IPS-15b (cell line): ENCODE measurements around the gene WNT6.

Source experiments
- H3K27me3 ChIP-seq: one replicate; pipeline ENCODE4 v1.6.1; 2013; ENCODE audit warnings: low read length; ENCODE audit not compliant: control insufficient read depth, insufficient read depth
- H3K36me3 ChIP-seq: one replicate; pipeline ENCODE4 v1.6.1; 2013; ENCODE audit warnings: low read length; ENCODE audit not compliant: control insufficient read depth, insufficient read depth
- H3K4me1 ChIP-seq: one replicate; pipeline ENCODE4 v1.6.1; 2013; ENCODE audit warnings: mild to moderate bottlenecking, low read length; ENCODE audit not compliant: control insufficient read depth, insufficient read depth
- H3K4me3 ChIP-seq: one replicate; pipeline ENCODE4 v1.5.1; 2013; ENCODE audit warnings: low read depth, low read length
- H3K9ac ChIP-seq: one replicate; pipeline ENCODE4 v1.6.1; 2013; ENCODE audit warnings: low read depth, mild to moderate bottlenecking, low read length
- H3K9me3 ChIP-seq: one replicate; pipeline ENCODE4 v1.6.1; 2013; ENCODE audit warnings: mild to moderate bottlenecking, low read length; ENCODE audit not compliant: control insufficient read depth, insufficient read depth

WNT6 gene

DNA sequence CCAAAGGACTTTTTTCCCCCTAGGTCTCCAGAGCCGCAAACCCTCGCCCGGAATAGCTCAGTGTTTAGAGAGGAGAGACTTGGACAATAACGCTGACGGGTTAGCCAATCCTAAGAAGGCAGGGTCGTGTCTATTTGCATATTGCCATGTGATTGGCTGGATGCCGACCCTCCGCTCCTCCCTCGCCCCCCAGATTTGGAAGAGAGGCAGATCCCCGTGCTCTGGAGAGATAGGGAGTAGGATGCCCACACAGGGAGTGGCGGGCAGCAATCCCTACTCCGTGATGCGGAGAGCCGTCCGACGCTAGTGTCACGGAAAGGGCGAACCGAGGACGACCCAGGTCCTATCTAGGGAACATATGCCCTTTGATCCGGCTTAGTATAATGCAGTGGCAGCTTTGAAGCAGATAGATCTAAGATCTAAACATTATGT lies 1.4 kb downstream of the WNT6 start:
- Histone ChIP-seq H3K36me3 (no peaks in the 10 kb centered on the region), H3K9me3 (no peaks in the 10 kb centered on the region), H3K4me1 (peaks cover 9% of the 10 kb centered on the region), H3K27me3 (peaks cover 90% of the 10 kb centered on the region), H3K4me3 (no peak overlapping the region), H3K9ac (no peak overlapping the region)

DNA sequence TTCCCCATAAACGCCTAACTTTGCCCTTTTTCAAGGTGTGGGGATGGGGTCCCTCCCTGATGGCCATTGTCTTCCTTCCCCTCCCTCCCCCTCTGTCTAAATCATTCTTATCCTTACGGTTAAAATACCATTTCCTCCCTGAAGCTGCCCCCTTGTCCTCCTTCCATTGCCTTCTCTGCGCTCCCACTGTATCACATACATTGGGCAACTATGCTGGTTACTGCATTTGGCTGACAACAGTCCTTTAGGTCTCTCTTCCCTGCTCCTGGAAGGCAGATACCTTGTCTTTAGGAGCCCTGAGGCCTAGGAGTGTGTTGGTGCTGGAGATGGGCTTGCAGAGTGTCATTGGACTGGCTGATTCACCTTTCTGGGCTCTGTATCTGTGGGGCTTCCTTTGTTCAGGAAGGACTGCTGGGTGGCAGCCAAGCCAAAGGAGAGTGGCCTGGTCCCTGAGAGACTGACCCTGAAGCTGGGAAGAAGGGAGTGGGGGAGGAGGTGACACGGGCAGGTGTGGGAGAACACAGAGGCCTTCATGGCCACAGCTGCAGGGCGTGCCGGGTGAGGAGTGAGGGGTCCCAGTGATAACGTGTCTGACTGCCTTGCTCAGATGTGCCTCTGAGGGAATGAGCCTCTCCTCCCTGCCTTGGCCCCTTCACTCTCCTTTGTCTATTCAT lies 2.2 kb downstream of the WNT6 start:
- Histone ChIP-seq H3K36me3 (no peaks in the 10 kb centered on the region), H3K9me3 (no peaks in the 10 kb centered on the region), H3K4me3 (peak overlapping the region; percentile 24), H3K27me3 (peaks cover 90% of the 10 kb centered on the region), H3K9ac (no peak overlapping the region), H3K4me1 (peaks cover 7% of the 10 kb centered on the region)

DNA sequence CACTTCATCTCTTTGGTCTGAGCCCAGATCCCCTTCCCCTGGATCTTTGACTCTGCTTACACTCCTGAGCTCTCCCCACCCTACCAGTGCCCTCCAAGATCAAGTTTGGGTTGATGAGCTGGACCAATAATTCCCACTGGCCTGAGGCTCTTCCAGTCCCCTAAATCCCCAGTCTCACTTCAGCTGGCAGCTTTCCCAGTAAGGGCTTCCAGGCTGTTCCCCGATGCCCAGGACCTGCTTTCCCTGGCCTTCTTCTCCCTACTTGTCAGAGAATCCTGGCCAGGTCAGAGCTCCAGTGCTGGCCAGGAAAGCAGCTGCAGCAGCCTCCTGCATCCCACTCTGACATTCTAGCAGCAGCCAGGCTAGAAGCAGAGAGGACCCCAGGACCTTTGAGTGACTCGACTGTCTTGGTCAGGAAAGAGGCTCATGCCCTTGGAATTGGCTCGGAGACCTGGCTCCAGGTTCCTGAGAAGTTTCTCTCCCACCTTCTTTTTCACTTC lies 3.5 kb downstream of the WNT6 start:
- H3K4me3 ChIP-seq = no peak overlapping the region
- peaks cover 90% of the 10 kb centered on the region for H3K27me3 ChIP-seq
- no peak overlapping the region for H3K9ac ChIP-seq
- no peaks in the 10 kb centered on the region for H3K9me3 ChIP-seq
- H3K36me3 ChIP-seq = no peaks in the 10 kb centered on the region
- peaks cover 5% of the 10 kb centered on the region for H3K4me1 ChIP-seq

DNA sequence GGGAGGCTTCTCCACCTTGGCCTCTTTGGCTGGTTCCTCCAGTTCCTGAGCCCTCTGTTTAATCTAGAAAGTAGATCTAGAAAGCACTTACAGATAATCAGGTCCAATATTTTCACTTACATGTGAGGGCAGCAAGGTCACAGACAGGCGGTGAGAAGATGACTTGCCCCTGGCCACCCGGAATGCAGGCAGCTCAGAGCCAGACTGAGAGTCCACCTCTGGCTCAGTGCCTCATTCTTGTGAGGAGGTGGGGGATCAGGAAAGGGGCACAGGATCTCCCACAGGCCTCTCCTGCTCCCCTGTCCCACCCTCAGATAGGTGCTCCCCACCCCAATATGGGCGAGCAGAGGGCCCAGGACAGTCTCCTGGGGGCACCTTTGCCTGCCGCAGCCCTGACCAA lies 5.8 kb downstream of the WNT6 start:
- Histone ChIP-seq H3K4me3 (no peak overlapping the region), H3K4me1 (peaks cover under 1% of the 10 kb centered on the region), H3K9ac (no peak overlapping the region), H3K27me3 (peaks cover 93% of the 10 kb centered on the region), H3K36me3 (no peaks in the 10 kb centered on the region), H3K9me3 (no peaks in the 10 kb centered on the region)

DNA sequence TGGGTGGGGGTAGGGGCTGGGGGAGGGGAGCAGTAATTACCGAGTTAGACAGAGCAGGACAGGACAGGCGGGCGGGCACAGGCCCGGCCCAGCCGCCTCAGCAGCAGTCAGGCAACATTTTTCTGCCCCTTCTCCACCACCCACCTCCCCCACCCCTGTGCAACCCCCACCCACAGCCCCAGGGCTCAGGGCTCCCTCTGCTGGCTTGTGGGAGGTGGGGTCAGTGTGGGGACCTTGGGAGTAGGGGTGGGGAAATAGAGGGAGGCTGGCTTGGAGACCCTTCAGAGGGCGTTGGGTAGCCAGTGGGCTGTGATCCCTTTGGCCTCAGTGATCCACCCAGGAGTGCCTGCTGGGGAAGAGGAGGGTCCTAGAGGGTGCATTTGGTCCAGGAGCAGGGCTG lies 6.4 kb downstream of the WNT6 start:
- Histone ChIP-seq H3K9me3 (no peaks in the 10 kb centered on the region), H3K9ac (no peak overlapping the region), H3K36me3 (no peaks in the 10 kb centered on the region), H3K4me3 (no peak overlapping the region), H3K4me1 (no peaks in the 10 kb centered on the region), H3K27me3 (peaks cover 96% of the 10 kb centered on the region)

DNA sequence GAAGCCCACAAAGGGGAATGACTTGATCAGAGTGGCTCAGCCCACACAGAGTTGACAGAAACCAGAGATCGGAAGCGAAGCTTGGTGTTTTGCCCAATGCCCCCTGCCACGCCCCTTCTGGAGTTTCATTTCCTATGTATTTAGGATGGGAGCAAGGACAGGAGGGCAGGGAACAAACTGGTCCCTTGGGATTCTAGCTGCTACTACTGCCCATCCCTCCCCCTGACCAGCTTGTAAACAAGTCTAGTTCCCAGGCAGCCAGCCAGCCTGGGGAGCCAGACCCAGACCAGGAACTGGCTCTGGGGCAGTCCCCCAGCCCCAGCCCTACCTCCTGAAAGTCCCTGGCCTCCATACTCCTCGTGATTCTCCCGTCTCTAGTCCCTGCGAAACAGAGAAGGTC lies 8.3 kb downstream of the WNT6 start:
- Histone ChIP-seq H3K4me1 (peaks cover 8% of the 10 kb centered on the region), H3K36me3 (no peaks in the 10 kb centered on the region), H3K9me3 (no peaks in the 10 kb centered on the region), H3K9ac (no peak overlapping the region), H3K4me3 (no peak overlapping the region), H3K27me3 (peaks cover 96% of the 10 kb centered on the region)

DNA sequence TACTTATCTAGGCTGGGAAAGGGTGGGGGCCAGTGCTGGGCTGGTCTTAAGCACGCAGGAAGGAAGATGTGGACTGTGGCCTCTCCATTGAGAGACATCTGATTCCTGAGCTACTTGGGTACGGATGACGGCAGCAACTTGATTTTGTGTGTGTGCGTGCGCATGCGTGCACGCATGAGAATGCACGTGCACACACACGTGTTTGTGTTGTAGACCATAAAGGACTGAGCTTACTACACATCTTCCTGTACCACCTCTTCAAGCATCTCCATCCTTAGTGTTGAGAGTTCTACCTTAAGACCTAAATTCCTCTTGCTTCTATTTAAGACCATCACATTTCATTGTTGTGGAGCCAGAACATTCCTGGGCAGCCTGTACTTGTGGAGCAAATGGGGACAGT lies 9.5 kb downstream of the WNT6 start:
- Histone ChIP-seq H3K9ac (no peak overlapping the region), H3K4me3 (no peak overlapping the region), H3K27me3 (peaks cover 96% of the 10 kb centered on the region), H3K9me3 (no peaks in the 10 kb centered on the region), H3K4me1 (peaks cover 10% of the 10 kb centered on the region), H3K36me3 (no peaks in the 10 kb centered on the region)

DNA sequence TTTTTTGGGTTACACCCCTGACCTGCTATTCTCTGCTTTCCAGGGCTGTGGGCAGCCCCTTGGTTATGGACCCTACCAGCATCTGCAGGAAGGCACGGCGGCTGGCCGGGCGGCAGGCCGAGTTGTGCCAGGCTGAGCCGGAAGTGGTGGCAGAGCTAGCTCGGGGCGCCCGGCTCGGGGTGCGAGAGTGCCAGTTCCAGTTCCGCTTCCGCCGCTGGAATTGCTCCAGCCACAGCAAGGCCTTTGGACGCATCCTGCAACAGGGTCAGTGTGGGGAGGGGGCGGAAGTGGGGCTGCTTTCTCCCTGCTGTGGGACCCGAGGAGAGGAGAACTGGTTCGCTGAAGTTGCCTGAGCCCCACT lies 11.4 kb downstream of the WNT6 start:
- H3K9me3 ChIP-seq = no peaks in the 10 kb centered on the region
- H3K9ac ChIP-seq = no peak overlapping the region
- H3K27me3 ChIP-seq = peaks cover 99% of the 10 kb centered on the region
- peaks cover 10% of the 10 kb centered on the region for H3K4me1 ChIP-seq
- H3K4me3 ChIP-seq = no peak overlapping the region
- H3K36me3 ChIP-seq = no peaks in the 10 kb centered on the region

DNA sequence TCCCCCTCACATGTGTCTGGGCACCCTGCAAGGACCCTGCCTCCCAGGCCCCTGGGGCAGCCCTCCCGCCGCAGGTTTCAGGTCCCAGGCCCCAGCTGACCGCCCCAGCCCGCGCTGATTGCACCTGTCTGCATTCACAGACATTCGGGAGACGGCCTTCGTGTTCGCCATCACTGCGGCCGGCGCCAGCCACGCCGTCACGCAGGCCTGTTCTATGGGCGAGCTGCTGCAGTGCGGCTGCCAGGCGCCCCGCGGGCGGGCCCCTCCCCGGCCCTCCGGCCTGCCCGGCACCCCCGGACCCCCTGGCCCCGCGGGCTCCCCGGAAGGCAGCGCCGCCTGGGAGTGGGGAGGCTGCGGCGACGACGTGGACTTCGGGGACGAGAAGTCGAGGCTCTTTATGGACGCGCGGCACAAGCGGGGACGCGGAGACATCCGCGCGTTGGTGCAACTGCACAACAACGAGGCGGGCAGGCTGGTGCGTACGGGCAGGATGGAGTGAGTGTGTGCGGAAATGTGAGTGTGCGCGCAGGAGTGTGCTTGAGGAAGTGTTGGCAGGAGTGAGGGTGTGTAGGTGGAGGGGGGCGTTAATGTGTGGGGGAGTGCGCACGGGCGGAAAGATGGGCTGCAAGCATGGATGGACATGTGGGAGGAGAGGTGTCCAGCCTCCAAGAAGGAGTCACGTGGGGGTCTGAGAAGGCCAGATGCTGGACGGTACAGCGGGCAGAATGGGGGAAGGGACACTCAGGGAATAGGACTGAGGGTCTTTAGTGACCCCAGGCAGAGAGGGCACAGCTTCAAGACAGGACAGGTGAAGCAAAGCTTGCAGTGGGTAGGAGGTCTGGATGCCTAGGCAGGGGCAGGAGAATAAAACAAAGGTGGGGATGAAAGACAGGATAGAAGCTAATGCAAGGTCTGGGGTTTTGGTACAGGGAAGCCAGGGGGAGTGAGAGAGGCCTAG lies 12.0 kb downstream of the WNT6 start:
- Histone ChIP-seq H3K27me3 (peaks cover 100% of the 10 kb centered on the region), H3K36me3 (no peaks in the 10 kb centered on the region), H3K4me3 (peak overlapping the region; percentile 26), H3K4me1 (peaks cover 10% of the 10 kb centered on the region), H3K9ac (no peak overlapping the region), H3K9me3 (no peaks in the 10 kb centered on the region)

DNA sequence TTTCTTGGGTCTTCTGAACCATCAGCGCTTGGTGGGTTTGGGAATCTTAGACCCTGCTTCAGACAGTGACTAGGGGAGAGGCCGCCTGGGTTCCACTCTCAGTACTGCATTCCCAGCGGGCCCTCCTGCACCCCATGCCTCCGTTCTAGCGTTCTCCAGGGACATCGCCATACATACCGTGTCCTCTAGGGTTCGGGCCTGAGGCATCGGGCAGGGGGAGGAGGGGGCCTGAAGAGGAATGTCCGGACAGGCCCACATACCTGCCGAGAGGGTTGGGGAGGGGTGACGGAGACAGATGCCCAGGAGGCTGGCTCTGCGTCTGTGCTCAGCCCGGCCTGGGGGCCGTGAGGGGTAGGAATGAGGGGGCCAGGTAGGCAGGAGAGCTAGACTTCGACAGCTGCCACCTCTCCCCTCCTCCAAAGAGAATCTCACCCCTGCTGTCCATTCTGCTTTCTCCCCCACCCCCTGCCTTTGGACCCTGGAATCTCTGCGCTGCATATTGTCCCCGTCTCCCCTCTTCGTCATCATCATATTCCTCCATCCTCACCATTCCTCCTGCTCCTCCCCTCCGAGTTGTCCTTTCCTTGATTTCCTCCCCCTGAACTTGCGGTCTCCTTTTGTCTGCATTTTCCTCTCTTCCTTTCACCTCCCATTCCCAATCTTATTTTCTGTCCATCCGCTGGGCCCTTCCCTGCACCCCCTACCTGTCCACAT lies 13.2 kb downstream of the WNT6 start:
- H3K9ac ChIP-seq = no peak overlapping the region
- H3K4me3 ChIP-seq = peak overlapping the region; percentile 26
- peaks cover 12% of the 10 kb centered on the region for H3K4me1 ChIP-seq
- H3K27me3 ChIP-seq = peaks cover 100% of the 10 kb centered on the region
- no peaks in the 10 kb centered on the region for H3K9me3 ChIP-seq
- no peaks in the 10 kb centered on the region for H3K36me3 ChIP-seq

DNA sequence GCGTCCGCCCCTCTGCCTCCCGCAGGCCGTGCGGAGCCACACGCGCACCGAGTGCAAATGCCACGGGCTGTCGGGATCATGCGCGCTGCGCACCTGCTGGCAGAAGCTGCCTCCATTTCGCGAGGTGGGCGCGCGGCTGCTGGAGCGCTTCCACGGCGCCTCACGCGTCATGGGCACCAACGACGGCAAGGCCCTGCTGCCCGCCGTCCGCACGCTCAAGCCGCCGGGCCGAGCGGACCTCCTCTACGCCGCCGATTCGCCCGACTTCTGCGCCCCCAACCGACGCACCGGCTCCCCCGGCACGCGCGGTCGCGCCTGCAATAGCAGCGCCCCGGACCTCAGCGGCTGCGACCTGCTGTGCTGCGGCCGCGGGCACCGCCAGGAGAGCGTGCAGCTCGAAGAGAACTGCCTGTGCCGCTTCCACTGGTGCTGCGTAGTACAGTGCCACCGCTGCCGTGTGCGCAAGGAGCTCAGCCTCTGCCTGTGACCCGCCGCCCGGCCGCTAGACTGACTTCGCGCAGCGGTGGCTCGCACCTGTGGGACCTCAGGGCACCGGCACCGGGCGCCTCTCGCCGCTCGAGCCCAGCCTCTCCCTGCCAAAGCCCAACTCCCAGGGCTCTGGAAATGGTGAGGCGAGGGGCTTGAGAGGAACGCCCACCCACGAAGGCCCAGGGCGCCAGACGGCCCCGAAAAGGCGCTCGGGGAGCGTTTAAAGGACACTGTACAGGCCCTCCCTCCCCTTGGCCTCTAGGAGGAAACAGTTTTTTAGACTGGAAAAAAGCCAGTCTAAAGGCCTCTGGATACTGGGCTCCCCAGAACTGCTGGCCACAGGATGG lies 14.0 kb downstream of the WNT6 start:
- Histone ChIP-seq H3K4me3 (peak overlapping the region; percentile 26), H3K27me3 (peaks cover 100% of the 10 kb centered on the region), H3K9ac (no peak overlapping the region)

More for the DNA sequence above, 14.0 kb downstream of the WNT6 start:
- no peaks in the 10 kb centered on the region for H3K9me3 ChIP-seq
- H3K4me1 ChIP-seq = peaks cover 15% of the 10 kb centered on the region
- no peaks in the 10 kb centered on the region for H3K36me3 ChIP-seq
